H7 (cell line): ENCODE measurements around the gene PHF11. TPM values are rescaled to one million over a fixed set of nuclear protein-coding genes. Genes with fewer than 3 reads are reported as not detected.
"Not testable (repeated sequence)": the region's sequence is repeated elsewhere in the genome, so short reads cannot be mapped to it uniquely, and the experiment has no call there.

Experiments used
- DNase-seq: peaks from one replicate; pipeline ENCODE4 v3.0.0; 2012
- H3K27me3 ChIP-seq: 2 replicates; pipeline ENCODE4 v1.6.0; 2011; ENCODE audit warnings: mild to moderate bottlenecking, low read length; ENCODE audit not compliant: control insufficient read depth, insufficient read depth
- H3K36me3 ChIP-seq: replicated peaks from 2 replicates; pipeline ENCODE4 v1.5.1; 2011; ENCODE audit warnings: low read length; ENCODE audit not compliant: control insufficient read depth, insufficient read depth
- H3K4me3 ChIP-seq: 2 replicates; pipeline ENCODE4 v1.5.1; 2011; ENCODE audit warnings: low read depth, mild to moderate bottlenecking, control low read depth, low read length, moderate library complexity; ENCODE audit not compliant: insufficient read depth
- total RNA-seq: library from RNA; depleted of rRNA; stranded (reverse); fragments of >200 nt; shearing (Covaris generic); gene quantifications from 2 replicates; pipeline ENCODE4 v1.2.3, GENCODE V29; 2014

Gene PHF11
- total RNA-seq, 1 experiment from 2014 or later: 7.0 TPM

DNA sequence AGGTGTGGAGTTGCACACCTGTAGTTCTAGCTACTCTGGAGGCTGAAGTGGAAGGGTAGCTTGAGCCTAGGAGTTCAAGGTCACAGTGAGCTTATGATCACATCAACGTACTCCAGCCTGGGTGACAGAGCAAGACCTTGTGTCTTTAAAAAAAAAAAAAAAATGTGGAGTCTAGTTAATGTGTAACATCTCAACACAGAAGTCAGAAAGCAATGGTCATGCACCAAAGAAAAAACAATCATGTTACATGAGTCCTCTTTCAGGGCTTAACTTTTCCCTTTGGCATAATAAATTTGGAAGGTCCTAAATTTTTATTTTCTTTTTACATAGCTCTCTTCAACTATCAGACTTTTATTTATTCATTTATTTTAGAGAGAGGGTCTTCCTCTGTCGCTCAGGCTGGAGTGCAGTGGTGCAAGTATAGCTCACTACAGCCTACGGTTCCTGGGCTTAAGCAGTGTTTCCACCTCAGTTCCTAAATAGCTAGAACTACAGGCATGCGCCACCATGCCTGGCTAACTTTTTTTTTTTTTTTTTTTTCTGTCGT is 29.4 kb upstream of the PHF11 start:
- DNase-seq: no peak
- Histone ChIP-seq H3K4me3 (no peak overlapping the region), H3K27me3 (no peaks in the 10 kb centered on the region), H3K36me3 (peaks cover 5% of the 10 kb centered on the region)

DNA sequence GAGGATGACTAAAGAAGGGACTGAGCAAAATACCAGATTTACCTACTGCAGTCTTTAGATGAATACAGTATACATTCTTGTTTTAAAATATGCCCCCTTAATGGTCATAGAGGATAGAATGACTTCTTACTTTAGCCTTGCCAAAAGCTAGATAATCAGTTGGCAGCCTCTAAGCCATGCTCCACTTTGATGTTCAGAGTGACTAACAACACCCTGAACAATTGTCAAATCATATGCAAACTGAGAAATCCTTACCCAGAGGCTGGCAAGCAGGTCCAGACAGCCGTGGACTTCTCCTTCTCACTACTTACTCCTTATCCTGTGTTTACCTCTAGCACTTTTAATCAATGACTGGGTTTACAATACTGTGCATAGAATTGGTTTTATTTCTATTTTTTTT is 23.6 kb upstream of the PHF11 start:
- H3K4me3 ChIP-seq: no peak overlapping the region
- DNase-seq: no peak
- H3K27me3 ChIP-seq: no peaks in the 10 kb centered on the region
- H3K36me3 ChIP-seq: no peaks in the 10 kb centered on the region

DNA sequence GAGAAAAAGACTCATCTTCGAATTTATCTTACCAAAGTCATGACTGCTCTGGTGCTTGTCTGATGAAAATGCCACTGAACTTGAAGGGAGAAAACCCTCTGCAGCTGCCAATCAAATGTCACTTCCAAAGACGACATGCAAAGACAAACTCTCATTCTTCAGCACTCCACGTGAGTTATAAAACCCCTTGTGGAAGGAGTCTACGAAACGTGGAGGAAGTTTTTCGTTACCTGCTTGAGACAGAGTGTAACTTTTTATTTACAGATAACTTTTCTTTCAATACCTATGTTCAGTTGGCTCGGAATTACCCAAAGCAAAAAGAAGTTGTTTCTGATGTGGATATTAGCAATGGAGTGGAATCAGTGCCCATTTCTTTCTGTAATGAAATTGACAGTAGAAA is 19.2 kb upstream of the PHF11 start:
- no peaks in the 10 kb centered on the region; the same call in 1 of the 2 replicates for H3K36me3 ChIP-seq
- H3K4me3 ChIP-seq: no peak overlapping the region
- H3K27me3 ChIP-seq: no peaks in the 10 kb centered on the region
- DNase-seq: no peak

DNA sequence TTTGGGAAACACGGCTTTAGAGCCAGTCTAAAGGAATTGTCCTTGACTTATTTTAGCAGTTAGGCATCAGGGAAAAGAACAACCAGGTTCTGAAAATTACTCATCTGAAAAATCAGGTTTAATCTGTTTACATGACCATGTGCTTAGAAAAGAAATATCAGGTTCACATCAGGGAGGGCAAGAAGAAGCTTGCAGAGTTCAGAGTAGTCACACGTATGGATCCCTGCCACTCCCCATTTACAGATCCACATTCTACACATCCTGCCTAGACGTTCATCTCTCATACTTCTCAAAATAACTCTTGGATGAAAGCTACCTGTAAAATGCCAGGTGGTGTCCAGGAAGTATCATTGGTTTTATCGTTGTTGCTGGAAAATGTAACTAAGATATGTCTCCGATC is 14.0 kb upstream of the PHF11 start:
- Histone ChIP-seq H3K36me3 (no peaks in the 10 kb centered on the region; the same call in none of the 2 replicates), H3K27me3 (no peaks in the 10 kb centered on the region), H3K4me3 (no peak overlapping the region)
- no peak for DNase-seq

DNA sequence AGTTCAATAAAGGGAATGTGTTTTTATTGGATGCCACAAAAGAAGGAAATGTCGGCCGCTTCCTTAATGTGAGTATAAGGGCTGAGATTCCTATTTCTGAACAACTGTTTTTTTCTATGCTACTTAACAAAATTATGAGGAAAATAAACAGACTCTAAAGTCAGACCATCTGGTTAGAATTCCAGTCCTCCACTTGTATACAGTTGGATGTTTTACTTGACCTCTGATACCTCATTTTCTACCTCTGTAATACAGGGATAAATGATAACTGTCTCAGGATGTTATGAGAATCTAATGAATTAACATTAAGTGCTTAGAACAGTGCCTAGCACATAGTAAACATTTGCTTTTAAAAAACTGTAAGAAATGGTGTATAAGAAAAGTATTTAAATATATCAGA is 7.2 kb upstream of the PHF11 start:
- Histone ChIP-seq H3K27me3 (no peaks in the 10 kb centered on the region), H3K36me3 (no peaks in the 10 kb centered on the region; the same call in 1 of the 2 replicates)
- no peak for DNase-seq

DNA sequence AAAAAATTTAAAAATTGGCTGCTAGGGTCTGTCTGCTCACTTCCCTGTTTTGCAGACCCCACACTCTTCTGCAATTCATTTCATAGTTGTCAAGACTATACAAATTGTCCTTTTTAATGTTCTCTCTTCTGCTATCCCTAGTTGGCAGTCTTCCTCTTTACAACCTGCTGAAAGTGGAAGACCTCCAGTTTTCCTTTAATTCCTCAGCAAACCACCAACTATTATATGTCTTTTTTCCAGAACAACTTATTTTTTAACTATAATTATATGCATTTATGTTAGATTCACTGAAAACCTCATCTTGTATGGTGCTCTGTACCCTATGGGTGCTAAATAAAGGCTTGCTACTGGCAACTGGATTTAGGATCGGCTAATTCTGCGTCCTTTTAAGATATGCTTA is 1.1 kb upstream of the PHF11 start:
- no peaks in the 10 kb centered on the region for H3K27me3 ChIP-seq
- DNase-seq: no peak
- H3K4me3 ChIP-seq: no peak overlapping the region; the same call in 1 of the 2 replicates
- no peaks in the 10 kb centered on the region for H3K36me3 ChIP-seq

More for the DNA sequence above, 7.2 kb upstream of the PHF11 start:
- H3K4me3 ChIP-seq: no peak overlapping the region

DNA sequence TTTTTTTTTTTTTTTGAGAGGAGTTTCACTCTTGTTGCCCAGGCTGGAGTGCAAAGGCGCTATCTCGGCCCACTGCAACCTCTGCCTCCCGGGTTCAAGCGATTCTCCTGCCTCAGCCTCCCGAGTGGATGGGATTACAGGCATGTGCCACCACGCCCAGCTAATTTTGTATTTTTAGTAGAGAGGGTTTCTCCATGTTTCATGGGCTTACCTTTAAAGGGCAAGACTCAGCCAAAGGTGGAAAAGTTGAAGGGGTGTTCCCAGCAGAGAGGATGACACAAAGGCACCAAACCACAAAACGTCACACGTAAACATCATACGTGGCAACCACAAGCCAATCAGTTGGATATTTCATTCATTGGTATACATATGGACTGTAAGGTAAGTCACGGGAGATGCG is 1.1 kb downstream of the PHF11 start:
- not testable (repeated sequence) for H3K36me3 ChIP-seq, DNase-seq, H3K27me3 ChIP-seq, H3K4me3 ChIP-seq

DNA sequence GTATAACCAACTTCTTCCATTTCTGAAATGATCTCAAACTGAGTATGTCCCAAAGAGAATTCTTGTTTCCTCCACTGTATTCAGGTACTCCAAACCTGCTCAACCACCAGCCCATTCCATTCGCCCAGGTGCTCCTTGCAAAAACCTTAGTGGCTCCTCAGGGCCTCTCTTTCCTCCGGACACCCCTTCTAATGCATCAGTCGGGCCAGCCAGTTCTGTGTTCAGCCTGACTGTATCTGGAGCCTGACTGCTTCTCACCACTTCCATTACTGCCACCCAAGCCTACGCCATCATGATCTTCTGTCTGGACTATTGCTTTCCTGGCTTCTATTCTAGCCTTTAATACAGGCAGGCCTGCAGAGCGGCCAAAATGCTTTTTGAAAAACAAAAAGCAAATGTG is 1.5 kb downstream of the PHF11 start:
- DNase-seq: no peak
- no peaks in the 10 kb centered on the region for H3K27me3 ChIP-seq
- H3K4me3 ChIP-seq: no peak overlapping the region
- H3K36me3 ChIP-seq: no peaks in the 10 kb centered on the region

DNA sequence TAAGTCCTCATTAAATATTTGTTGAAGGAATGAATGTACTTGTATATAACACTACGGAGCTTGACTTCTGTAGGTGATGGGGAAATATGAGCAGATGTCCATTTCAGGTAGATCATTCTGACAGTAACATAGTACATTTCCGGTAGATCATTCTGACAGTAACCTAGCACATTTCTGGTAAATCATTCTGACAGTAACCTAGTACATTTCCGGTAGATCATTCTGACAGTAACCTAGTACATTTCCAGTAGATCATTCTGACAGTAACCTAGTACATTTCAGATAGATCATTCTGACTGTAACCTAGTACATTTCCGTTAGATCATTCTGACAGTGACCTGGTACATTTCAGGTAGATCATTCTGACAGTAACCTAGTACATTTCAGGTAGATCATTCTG is 2.5 kb downstream of the PHF11 start:
- no peak for DNase-seq
- Histone ChIP-seq H3K36me3 (no peaks in the 10 kb centered on the region), H3K27me3 (no peaks in the 10 kb centered on the region), H3K4me3 (no peak overlapping the region)

DNA sequence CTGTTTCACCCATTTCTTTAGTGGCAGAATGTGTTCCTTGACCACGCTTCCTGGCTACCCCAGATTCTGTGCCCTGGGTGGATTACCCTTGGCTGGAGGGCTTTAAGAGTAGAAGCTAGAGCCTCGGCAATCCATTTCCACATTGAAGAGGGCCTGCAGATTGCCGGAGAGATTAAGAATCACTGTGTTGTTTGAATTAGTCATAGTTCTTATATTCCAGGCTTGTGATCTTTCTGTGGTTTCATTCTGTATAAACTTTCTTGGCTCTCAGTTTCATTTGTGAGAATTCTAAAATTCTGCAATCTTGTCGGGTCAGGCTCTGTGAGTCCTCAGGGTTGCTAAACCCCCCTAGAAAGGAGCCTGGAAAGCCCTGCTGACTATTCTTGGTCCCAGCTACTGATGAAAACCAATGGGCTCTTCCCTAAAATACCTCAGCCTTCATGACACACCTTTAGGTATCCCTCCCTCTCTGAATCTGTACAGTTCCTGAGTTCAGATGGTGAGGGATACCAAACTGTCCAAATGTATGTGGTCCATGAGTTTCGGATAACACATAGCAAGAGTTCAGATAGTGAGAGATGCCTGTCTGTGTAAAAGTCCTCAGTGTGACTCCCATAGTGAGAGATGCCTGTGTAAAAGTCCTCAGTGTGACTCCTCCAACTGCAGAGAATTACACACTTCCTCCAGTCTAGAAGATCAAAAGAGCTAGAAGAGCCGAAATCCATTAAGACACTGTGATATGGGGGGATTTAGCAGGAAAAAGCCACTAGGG is 4.3 kb downstream of the PHF11 start:
- Histone ChIP-seq H3K36me3 (no peaks in the 10 kb centered on the region), H3K27me3 (no peaks in the 10 kb centered on the region), H3K4me3 (no peak overlapping the region)
- DNase-seq: no peak

DNA sequence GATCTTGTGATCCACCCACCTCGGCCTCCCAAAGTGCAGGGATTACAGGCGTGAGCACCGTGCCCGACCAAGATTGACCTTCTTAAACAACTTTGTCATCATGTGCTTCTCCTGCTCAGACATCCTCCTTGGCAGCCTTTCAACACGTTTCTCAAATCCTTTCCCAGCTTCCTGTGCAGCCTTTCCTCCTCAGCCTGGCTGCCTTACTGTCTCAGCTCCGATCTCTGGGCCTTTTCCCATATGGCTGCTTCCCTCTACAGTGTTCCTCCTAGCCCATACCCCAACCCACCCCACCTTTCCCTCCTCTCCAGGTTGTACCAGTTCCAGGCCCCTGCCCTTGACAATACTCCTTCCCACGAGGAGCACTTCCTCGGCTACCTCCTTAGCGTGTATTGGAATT is 7.2 kb downstream of the PHF11 start:
- no peak for DNase-seq
- Histone ChIP-seq H3K36me3 (no peaks in the 10 kb centered on the region), H3K4me3 (no peak overlapping the region), H3K27me3 (no peaks in the 10 kb centered on the region)

DNA sequence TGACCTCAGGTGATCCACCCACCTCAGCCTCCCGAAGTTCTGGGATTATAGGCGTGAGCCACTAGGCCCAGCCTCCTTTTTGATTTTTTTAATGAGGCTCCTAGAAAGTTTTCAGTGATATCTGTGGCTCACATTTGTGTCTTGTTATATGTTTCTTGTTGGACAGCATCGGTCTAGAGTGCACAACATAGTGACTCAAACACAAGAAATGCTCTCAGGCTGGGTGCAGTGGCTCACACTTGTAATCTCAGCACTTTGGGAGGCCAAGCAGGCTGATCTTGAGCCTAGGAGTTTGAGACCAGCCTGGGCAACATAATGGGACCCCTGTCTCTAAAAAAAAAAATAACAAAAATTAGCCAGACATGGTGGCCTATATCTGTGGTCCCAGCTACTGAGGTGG is 8.2 kb downstream of the PHF11 start:
- no peak for DNase-seq
- no peak overlapping the region for H3K4me3 ChIP-seq
- no peaks in the 10 kb centered on the region for H3K27me3 ChIP-seq
- H3K36me3 ChIP-seq: no peaks in the 10 kb centered on the region

DNA sequence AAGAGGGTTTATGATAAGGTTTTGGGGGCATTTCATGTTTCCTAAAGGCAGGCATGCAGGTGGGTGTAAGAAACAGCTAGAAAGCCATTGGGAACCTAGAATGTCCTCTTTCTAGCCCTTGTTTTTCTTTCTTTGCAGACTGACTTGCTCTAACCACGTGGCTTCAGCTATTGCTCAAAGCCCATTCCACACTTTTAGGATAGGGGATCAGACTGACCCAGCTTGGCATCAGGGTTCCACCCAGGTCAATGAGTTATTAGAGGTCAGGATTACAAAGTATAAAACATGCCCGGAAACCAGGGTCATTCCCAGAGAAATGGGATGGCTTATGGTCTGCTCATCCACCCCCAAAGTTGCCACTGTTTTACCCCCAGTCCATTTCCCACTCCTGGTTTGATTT is 16.8 kb downstream of the PHF11 start:
- Histone ChIP-seq H3K27me3 (no peaks in the 10 kb centered on the region), H3K4me3 (no peak overlapping the region), H3K36me3 (no peaks in the 10 kb centered on the region)
- DNase-seq: no peak

DNA sequence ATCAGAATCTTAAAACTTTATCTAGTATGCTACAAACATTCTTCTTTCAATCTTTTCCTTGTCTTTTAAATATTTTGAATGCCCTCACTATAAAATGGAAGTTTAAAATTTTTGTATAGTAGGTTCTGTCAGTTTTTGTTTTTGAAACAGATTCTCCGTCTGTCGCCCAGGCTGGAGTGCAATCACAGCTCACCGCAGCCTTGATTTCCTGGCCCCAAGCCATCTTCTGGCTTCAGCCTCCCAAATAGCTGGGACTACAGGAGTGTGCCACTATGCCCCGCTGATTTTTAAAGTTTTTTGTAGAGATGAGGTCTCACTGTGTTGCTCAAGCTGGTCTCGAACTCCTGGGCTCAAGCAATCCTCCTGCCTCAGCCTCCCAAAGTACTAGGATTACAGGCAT is 20.7 kb downstream of the PHF11 start:
- Histone ChIP-seq H3K27me3 (no peaks in the 10 kb centered on the region), H3K36me3 (no peaks in the 10 kb centered on the region), H3K4me3 (no peak overlapping the region)
- DNase-seq: no peak

DNA sequence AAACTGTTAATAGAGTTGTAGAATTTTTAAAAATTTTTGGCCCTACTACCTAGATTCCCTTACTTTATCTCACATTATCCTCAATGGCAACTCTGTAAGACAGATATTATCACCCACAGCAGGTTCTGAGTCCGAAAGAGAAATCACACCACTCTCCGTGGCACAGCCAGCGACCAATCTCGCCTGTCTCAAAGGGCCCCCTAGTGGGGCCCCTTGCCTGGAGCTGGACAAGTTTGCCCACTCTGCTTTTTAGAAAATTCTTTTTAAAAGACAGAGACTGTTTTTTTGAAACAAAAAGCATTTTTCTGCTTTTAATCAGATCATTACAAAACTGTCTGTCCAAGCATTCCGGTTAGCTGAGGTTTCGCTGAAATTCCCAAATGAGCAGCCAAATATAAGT is 21.7 kb downstream of the PHF11 start:
- DNase-seq: peak; percentile 45
- H3K36me3 ChIP-seq: no peaks in the 10 kb centered on the region
- H3K4me3 ChIP-seq: no peak overlapping the region
- H3K27me3 ChIP-seq: no peaks in the 10 kb centered on the region
